ENCODE measurements around the gene G6PC1.
"Not testable (repeated sequence)": the region's sequence is repeated elsewhere in the genome, so short reads cannot be mapped to it uniquely, and the experiment has no call there.

The G6PC1 gene

GRCh38 chr17:42901535-42902229 is 1.1 kb downstream of the G6PC1 start:
- DNase-seq (ENCODE audit: low read depth in 1 of 2, low spot score in 1 of 2): no peak

GRCh38 chr17:42904110-42904469 is 3.5 kb downstream of the G6PC1 start:
- DNase-seq (ENCODE audit: low read depth in 1 of 2, low spot score in 1 of 2): no peak

- no peak for DNase-seq (ENCODE audit: low read depth in 1 of 2, low spot score in 1 of 2)
Observed at GRCh38 chr17:42906772-42907446, 6.3 kb downstream of the G6PC1 start.

GRCh38 chr17:42908872-42909700 is 8.5 kb downstream of the G6PC1 start:
- no peak for DNase-seq (ENCODE audit: low read depth in 1 of 2, low spot score in 1 of 2)

- no peak for DNase-seq (ENCODE audit: low read depth in 1 of 2, low spot score in 1 of 2)
Observed at GRCh38 chr17:42913522-42913921, 12.9 kb downstream of the G6PC1 start.

GRCh38 chr17:42913981-42914617 is 13.5 kb downstream of the G6PC1 start:
- no peak for DNase-seq (ENCODE audit: low read depth in 1 of 2, low spot score in 1 of 2)

GRCh38 chr17:42915288-42915687 is 14.7 kb downstream of the G6PC1 start:
- DNase-seq (ENCODE audit: low read depth in 1 of 2, low spot score in 1 of 2): not testable (repeated sequence)

GRCh38 chr17:42916388-42917235 is 16.0 kb downstream of the G6PC1 start:
- DNase-seq (ENCODE audit: low read depth in 1 of 2, low spot score in 1 of 2): not testable (repeated sequence)

GRCh38 chr17:42917236-42917603 is 16.6 kb downstream of the G6PC1 start:
- no peak for DNase-seq (ENCODE audit: low read depth in 1 of 2, low spot score in 1 of 2)

- DNase-seq (ENCODE audit: low read depth in 1 of 2, low spot score in 1 of 2): no peak
Observed at GRCh38 chr17:42918902-42919521, 18.4 kb downstream of the G6PC1 start.

GRCh38 chr17:42919522-42920077 is 19.0 kb downstream of the G6PC1 start:
- DNase-seq (ENCODE audit: low read depth in 1 of 2, low spot score in 1 of 2): not testable (repeated sequence)

- no peak for DNase-seq (ENCODE audit: low read depth in 1 of 2, low spot score in 1 of 2)
Observed at GRCh38 chr17:42920106-42920900, 19.7 kb downstream of the G6PC1 start.

- no peak for DNase-seq (ENCODE audit: low read depth in 1 of 2, low spot score in 1 of 2)
Observed at GRCh38 chr17:42920922-42921321, 20.3 kb downstream of the G6PC1 start.

GRCh38 chr17:42922294-42922693 is 21.7 kb downstream of the G6PC1 start:
- no peak for DNase-seq (ENCODE audit: low read depth in 1 of 2, low spot score in 1 of 2)

- DNase-seq (ENCODE audit: low read depth in 1 of 2, low spot score in 1 of 2): not testable (repeated sequence)
Observed at GRCh38 chr17:42923472-42923871, 22.9 kb downstream of the G6PC1 start.

GRCh38 chr17:42924891-42925290 is 24.3 kb downstream of the G6PC1 start:
- DNase-seq (ENCODE audit: low read depth in 1 of 2, low spot score in 1 of 2): no peak

GRCh38 chr17:42928714-42929496 is 28.3 kb downstream of the G6PC1 start:
- no peak for DNase-seq (ENCODE audit: low read depth in 1 of 2, low spot score in 1 of 2)

- DNase-seq (ENCODE audit: low read depth in 1 of 2, low spot score in 1 of 2): no peak
Observed at GRCh38 chr17:42929497-42929844, 28.9 kb downstream of the G6PC1 start.
